ENCODE data around the gene SMIM17.

SMIM17 gene

GRCh38 chr19:56642711-56643459 is at the start of gene SMIM17:
Gene SMIM17 (plus strand): TSS chr19:56643159. CDS start chr19:56645668, 2,509 bp downstream.
- H3K4me1 ChIP-seq (ENCODE audit: control insufficient read depth, insufficient read depth, low read length) = no peaks in the 10 kb centered on the region
- H3K4me3 ChIP-seq (ENCODE audit: low read depth, low read length) = no peak within 1 kb of the TSS
- H3K36me3 ChIP-seq (ENCODE audit: control insufficient read depth, insufficient read depth, low read length) = no peaks in the 10 kb centered on the region
- no peak within 1 kb of the TSS for H3K9ac ChIP-seq (ENCODE audit: low read depth, low read length)
- no peaks in the 10 kb centered on the region for H3K27me3 ChIP-seq (ENCODE audit: control insufficient read depth, insufficient read depth, low read length)
- peaks cover 28% of the 10 kb centered on the region for H3K9me3 ChIP-seq (ENCODE audit: control insufficient read depth, insufficient read depth, low read length)

GRCh38 chr19:56594446-56594782 is 48.5 kb upstream of the SMIM17 start:
- Histone ChIP-seq H3K27me3 (ENCODE audit: control insufficient read depth, insufficient read depth, low read length) (no peaks in the 10 kb centered on the region), H3K36me3 (ENCODE audit: control insufficient read depth, insufficient read depth, low read length) (no peaks in the 10 kb centered on the region), H3K9me3 (ENCODE audit: control insufficient read depth, insufficient read depth, low read length) (no peaks in the 10 kb centered on the region), H3K4me1 (ENCODE audit: control insufficient read depth, insufficient read depth, low read length) (no peaks in the 10 kb centered on the region), H3K9ac (ENCODE audit: low read depth, low read length) (no peak overlapping the region), H3K4me3 (ENCODE audit: low read depth, low read length) (no peak overlapping the region)

GRCh38 chr19:56594783-56595547 is 48.0 kb upstream of the SMIM17 start, which contains the start of gene ZNF71:
Gene ZNF71 (plus strand): TSS chr19:56595302. CDS start chr19:56601559, 6,257 bp downstream.
- no peaks in the 10 kb centered on the region for H3K36me3 ChIP-seq (ENCODE audit: control insufficient read depth, insufficient read depth, low read length)
- H3K4me1 ChIP-seq (ENCODE audit: control insufficient read depth, insufficient read depth, low read length) = no peaks in the 10 kb centered on the region
- H3K4me3 ChIP-seq (ENCODE audit: low read depth, low read length) = peak within 1 kb of the TSS; percentile 78
- H3K27me3 ChIP-seq (ENCODE audit: control insufficient read depth, insufficient read depth, low read length) = no peaks in the 10 kb centered on the region
- H3K9me3 ChIP-seq (ENCODE audit: control insufficient read depth, insufficient read depth, low read length) = no peaks in the 10 kb centered on the region
- H3K9ac ChIP-seq (ENCODE audit: low read depth, low read length) = peak within 1 kb of the TSS; percentile 92

- Histone ChIP-seq H3K27me3 (ENCODE audit: control insufficient read depth, insufficient read depth, low read length) (no peaks in the 10 kb centered on the region), H3K9me3 (ENCODE audit: control insufficient read depth, insufficient read depth, low read length) (no peaks in the 10 kb centered on the region), H3K4me1 (ENCODE audit: control insufficient read depth, insufficient read depth, low read length) (no peaks in the 10 kb centered on the region), H3K36me3 (ENCODE audit: control insufficient read depth, insufficient read depth, low read length) (no peaks in the 10 kb centered on the region), H3K9ac (ENCODE audit: low read depth, low read length) (peak overlapping the region; percentile 92), H3K4me3 (ENCODE audit: low read depth, low read length) (peak overlapping the region; percentile 78)
Measured at GRCh38 chr19:56595548-56595899, 47.4 kb upstream of the SMIM17 start.

- Histone ChIP-seq H3K9ac (ENCODE audit: low read depth, low read length) (no peak overlapping the region), H3K4me3 (ENCODE audit: low read depth, low read length) (no peak overlapping the region), H3K9me3 (ENCODE audit: control insufficient read depth, insufficient read depth, low read length) (no peaks in the 10 kb centered on the region), H3K36me3 (ENCODE audit: control insufficient read depth, insufficient read depth, low read length) (no peaks in the 10 kb centered on the region), H3K27me3 (ENCODE audit: control insufficient read depth, insufficient read depth, low read length) (no peaks in the 10 kb centered on the region), H3K4me1 (ENCODE audit: control insufficient read depth, insufficient read depth, low read length) (no peaks in the 10 kb centered on the region)
Measured at GRCh38 chr19:56596676-56597075, 46.3 kb upstream of the SMIM17 start.

- Histone ChIP-seq H3K4me1 (ENCODE audit: control insufficient read depth, insufficient read depth, low read length) (no peaks in the 10 kb centered on the region), H3K27me3 (ENCODE audit: control insufficient read depth, insufficient read depth, low read length) (no peaks in the 10 kb centered on the region), H3K4me3 (ENCODE audit: low read depth, low read length) (no peak overlapping the region), H3K9ac (ENCODE audit: low read depth, low read length) (no peak overlapping the region), H3K9me3 (ENCODE audit: control insufficient read depth, insufficient read depth, low read length) (no peaks in the 10 kb centered on the region), H3K36me3 (ENCODE audit: control insufficient read depth, insufficient read depth, low read length) (no peaks in the 10 kb centered on the region)
Measured at GRCh38 chr19:56597696-56598095, 45.3 kb upstream of the SMIM17 start.

- Histone ChIP-seq H3K4me3 (ENCODE audit: low read depth, low read length) (no peak overlapping the region), H3K9me3 (ENCODE audit: control insufficient read depth, insufficient read depth, low read length) (no peaks in the 10 kb centered on the region)
Measured at GRCh38 chr19:56601375-56601774, 41.6 kb upstream of the SMIM17 start.

GRCh38 chr19:56603829-56604228 is 39.1 kb upstream of the SMIM17 start:
- no peak overlapping the region for H3K4me3 ChIP-seq (ENCODE audit: low read depth, low read length)
- no peak overlapping the region for H3K9ac ChIP-seq (ENCODE audit: low read depth, low read length)
- no peaks in the 10 kb centered on the region for H3K36me3 ChIP-seq (ENCODE audit: control insufficient read depth, insufficient read depth, low read length)
- H3K9me3 ChIP-seq (ENCODE audit: control insufficient read depth, insufficient read depth, low read length) = peaks cover 2% of the 10 kb centered on the region
- no peaks in the 10 kb centered on the region for H3K4me1 ChIP-seq (ENCODE audit: control insufficient read depth, insufficient read depth, low read length)
- no peaks in the 10 kb centered on the region for H3K27me3 ChIP-seq (ENCODE audit: control insufficient read depth, insufficient read depth, low read length)

More at GRCh38 chr19:56601375-56601774, 41.6 kb upstream of the SMIM17 start:
- Histone ChIP-seq H3K9ac (ENCODE audit: low read depth, low read length) (no peak overlapping the region), H3K27me3 (ENCODE audit: control insufficient read depth, insufficient read depth, low read length) (no peaks in the 10 kb centered on the region), H3K4me1 (ENCODE audit: control insufficient read depth, insufficient read depth, low read length) (no peaks in the 10 kb centered on the region), H3K36me3 (ENCODE audit: control insufficient read depth, insufficient read depth, low read length) (no peaks in the 10 kb centered on the region)

GRCh38 chr19:56608274-56608964 is 34.5 kb upstream of the SMIM17 start:
- H3K9me3 ChIP-seq (ENCODE audit: control insufficient read depth, insufficient read depth, low read length) = peaks cover 8% of the 10 kb centered on the region
- H3K36me3 ChIP-seq (ENCODE audit: control insufficient read depth, insufficient read depth, low read length) = no peaks in the 10 kb centered on the region

GRCh38 chr19:56611288-56611687 is 31.7 kb upstream of the SMIM17 start:
- H3K4me1 ChIP-seq (ENCODE audit: control insufficient read depth, insufficient read depth, low read length) = no peaks in the 10 kb centered on the region
- H3K27me3 ChIP-seq (ENCODE audit: control insufficient read depth, insufficient read depth, low read length) = no peaks in the 10 kb centered on the region
- no peaks in the 10 kb centered on the region for H3K36me3 ChIP-seq (ENCODE audit: control insufficient read depth, insufficient read depth, low read length)
- no peak overlapping the region for H3K9ac ChIP-seq (ENCODE audit: low read depth, low read length)
- H3K4me3 ChIP-seq (ENCODE audit: low read depth, low read length) = no peak overlapping the region
- peaks cover 12% of the 10 kb centered on the region for H3K9me3 ChIP-seq (ENCODE audit: control insufficient read depth, insufficient read depth, low read length)

More at GRCh38 chr19:56608274-56608964, 34.5 kb upstream of the SMIM17 start:
- H3K9ac ChIP-seq (ENCODE audit: low read depth, low read length) = no peak overlapping the region
- no peak overlapping the region for H3K4me3 ChIP-seq (ENCODE audit: low read depth, low read length)
- no peaks in the 10 kb centered on the region for H3K27me3 ChIP-seq (ENCODE audit: control insufficient read depth, insufficient read depth, low read length)
- H3K4me1 ChIP-seq (ENCODE audit: control insufficient read depth, insufficient read depth, low read length) = no peaks in the 10 kb centered on the region

GRCh38 chr19:56612737-56613136 is 30.2 kb upstream of the SMIM17 start:
- Histone ChIP-seq H3K27me3 (ENCODE audit: control insufficient read depth, insufficient read depth, low read length) (no peaks in the 10 kb centered on the region), H3K36me3 (ENCODE audit: control insufficient read depth, insufficient read depth, low read length) (no peaks in the 10 kb centered on the region), H3K9ac (ENCODE audit: low read depth, low read length) (no peak overlapping the region), H3K9me3 (ENCODE audit: control insufficient read depth, insufficient read depth, low read length) (peaks cover 16% of the 10 kb centered on the region), H3K4me1 (ENCODE audit: control insufficient read depth, insufficient read depth, low read length) (no peaks in the 10 kb centered on the region), H3K4me3 (ENCODE audit: low read depth, low read length) (no peak overlapping the region)
